NT2/D1 (cell line): ENCODE measurements around the gene SLC38A8.

Experiments
- SUZ12 ChIP-seq: IDR thresholded peaks from 2 replicates; pipeline ENCODE4 v1.6.1; 2011; ENCODE audit not compliant: insufficient read length, insufficient read depth; ENCODE audit errors: extremely low read depth
- YY1 ChIP-seq: IDR thresholded peaks from 2 replicates; pipeline ENCODE4 v1.6.1; 2011; ENCODE audit not compliant: insufficient read length, insufficient read depth
- ZNF274 ChIP-seq: IDR thresholded peaks from 2 replicates; pipeline ENCODE4 v1.6.1; 2011; ENCODE audit warnings: mild to moderate bottlenecking, low read depth, low read length

DNA sequence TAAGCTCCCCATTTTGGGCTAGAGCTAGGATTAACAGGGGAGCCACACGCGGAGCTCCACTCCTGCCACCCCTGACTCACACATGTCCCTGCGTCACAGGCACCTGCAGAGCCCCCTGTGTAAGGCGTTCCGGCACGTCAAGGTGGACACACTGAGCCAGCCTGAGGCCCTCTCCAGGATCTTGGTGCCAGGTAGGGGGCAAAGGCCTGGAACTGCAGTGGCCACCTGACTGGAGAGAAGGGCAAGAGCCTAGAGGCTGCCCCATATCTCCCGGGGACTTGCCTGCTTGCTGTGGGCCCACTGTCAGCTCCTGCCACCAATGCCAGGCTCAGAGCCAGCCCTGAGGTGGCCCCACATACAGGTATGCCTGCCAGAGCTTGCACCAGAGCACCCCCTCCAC, 40.9 kb downstream of the SLC38A8 start:
- no peak for TF ChIP-seq YY1
- no peak for TF ChIP-seq ZNF274
- TF ChIP-seq SUZ12 = no peak
